GM10266 (cell line): ENCODE results near the gene ABI1.
"Not testable (repeated sequence)": the region's sequence is repeated elsewhere in the genome, so short reads cannot be mapped to it uniquely, and the experiment has no call there.

Source experiments
- DNase-seq: peaks from one replicate; pipeline ENCODE4 v3.0.0; 2012; ENCODE audit errors: extremely low spot score
- TF ChIP-seq, protein P1 (sequence below): IDR thresholded peaks from 2 replicates; pipeline ENCODE4 v1.5.1; 2012; ENCODE audit warnings: mild to moderate bottlenecking, low read depth; ENCODE audit not compliant: control insufficient read depth, insufficient read depth; ENCODE audit errors: missing control alignments

ABI1 gene

DNA sequence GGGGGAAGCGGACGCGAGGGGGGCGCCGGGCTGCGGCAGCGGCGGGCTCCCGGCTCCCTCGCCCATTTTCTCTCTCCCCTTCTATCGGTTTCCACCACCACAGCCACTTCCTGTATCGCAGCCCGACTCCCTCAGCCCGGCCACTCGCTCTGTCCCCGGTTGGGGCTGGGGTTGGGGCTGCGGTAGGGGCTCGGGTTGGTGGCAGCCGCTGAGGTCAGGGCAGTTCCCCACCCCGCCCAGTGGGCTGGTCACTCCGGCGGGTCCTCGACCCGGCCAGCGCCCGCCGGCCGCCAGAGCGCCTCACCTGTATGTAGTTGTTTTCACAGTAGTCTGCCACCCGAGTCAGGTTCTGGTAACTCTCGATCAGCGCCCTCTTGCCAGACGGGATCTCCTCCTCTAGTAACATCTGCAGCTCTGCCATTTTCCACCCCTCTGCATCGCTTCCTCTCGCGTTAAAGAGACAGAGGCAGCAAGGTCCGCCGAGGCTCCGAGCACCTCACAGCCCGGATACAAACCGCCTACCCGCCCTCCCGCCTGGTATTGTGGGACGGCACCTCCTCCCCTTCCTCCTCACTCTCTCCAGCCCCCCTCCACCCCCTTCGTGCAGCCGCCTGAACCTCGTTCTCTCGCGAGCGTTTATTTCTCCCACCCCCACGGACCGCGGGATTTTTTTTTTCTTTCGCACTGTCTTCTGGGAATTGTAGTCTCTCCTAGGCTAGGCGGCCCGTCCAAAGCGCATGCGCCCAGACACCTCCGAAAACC lies at the start of gene ABI1:
ABI1 (minus strand) TSS at position 516 of the 762 bp plus-strand sequence; CDS start at position 421, 95 bp downstream.
- TF ChIP-seq, protein P1, sequence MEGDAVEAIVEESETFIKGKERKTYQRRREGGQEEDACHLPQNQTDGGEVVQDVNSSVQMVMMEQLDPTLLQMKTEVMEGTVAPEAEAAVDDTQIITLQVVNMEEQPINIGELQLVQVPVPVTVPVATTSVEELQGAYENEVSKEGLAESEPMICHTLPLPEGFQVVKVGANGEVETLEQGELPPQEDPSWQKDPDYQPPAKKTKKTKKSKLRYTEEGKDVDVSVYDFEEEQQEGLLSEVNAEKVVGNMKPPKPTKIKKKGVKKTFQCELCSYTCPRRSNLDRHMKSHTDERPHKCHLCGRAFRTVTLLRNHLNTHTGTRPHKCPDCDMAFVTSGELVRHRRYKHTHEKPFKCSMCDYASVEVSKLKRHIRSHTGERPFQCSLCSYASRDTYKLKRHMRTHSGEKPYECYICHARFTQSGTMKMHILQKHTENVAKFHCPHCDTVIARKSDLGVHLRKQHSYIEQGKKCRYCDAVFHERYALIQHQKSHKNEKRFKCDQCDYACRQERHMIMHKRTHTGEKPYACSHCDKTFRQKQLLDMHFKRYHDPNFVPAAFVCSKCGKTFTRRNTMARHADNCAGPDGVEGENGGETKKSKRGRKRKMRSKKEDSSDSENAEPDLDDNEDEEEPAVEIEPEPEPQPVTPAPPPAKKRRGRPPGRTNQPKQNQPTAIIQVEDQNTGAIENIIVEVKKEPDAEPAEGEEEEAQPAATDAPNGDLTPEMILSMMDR = no peak
- peak; percentile 95 for DNase-seq

DNA sequence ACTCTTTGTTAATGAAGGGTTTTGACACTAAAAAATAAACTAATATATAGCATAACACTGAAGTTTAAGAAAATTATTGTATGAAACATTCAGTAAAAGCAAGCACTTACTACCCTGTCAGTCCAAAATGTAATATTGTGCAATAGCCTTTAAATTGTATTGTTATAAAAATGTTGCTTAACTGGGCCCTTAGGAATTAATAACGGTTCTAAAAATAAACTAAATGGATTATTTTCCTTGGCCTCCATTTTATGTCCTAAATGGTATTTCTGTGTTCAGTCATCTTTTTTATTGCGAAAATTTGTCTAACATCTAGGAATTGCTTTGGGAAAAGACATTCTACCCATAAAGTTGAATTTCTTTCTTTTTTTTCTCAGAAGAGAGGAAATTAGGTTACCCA lies 49.0 kb upstream of the ABI1 start:
- DNase-seq = no peak

DNA sequence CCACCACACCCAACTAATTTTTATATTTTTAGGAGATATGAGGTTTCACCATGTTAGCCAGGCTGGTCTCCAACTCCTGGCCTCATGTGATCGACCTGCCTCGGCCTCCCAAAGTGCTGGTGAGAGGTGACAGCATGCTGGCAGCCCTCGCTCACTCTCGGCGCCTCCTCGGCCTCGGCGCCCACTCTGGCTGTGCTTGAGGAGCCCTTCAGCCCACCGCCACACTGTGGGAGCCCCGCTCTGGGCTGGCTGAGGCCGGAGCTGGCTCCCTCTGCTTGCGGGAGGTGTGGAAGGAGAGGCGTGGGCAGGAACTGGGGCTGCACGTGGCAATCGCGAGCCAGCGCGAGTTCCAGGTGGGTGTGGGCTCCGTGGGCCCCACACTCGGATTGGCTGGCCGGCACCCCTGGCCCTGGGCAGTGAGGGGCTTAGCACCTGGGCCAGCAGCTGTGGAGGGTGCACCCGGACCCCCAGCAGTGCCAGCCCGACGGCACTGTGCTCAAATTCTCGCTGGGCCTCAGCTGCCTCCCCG lies 44.6 kb upstream of the ABI1 start:
- DNase-seq = not testable (repeated sequence)

More for the DNA sequence above, 49.0 kb upstream of the ABI1 start:
- TF ChIP-seq, protein P1 = no peak

DNA sequence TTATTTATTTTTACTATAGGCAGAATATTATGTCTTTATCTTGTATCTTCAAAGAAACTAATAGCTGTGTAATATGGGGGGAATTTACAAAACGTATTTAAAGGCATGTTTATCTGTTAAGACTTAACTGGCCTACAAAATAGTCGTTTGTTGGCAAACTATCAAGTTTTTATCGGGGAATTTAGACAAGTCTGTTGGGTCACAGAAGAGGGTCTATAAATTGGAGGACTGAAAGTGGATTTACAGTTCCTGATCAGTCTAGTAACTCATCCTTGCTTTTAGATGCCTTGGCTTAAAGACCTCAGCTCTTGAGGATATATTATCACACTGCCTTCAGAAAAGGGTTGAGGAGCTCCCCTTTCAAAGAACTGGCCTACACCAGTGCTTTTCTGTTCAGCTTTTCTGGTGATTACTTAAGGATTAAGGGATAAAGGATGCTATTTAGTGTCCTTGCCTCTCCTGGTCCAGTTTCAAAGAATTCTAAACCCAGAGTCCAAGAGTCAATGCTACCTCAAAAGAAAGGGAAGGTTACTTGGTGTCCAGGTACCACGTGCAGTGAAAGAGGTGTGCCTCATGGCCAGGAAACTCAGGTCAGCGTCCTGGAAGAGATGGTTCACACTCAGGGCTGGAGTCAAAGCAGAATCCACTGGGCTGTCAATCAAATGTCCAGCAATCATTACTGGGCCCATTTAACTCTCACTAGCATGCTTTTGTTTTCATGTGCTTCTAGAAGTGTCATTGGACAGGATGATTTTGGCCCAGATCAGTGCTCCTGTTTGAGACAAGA lies 42.9 kb upstream of the ABI1 start:
- DNase-seq = no peak
- TF ChIP-seq, protein P1 = no peak

DNA sequence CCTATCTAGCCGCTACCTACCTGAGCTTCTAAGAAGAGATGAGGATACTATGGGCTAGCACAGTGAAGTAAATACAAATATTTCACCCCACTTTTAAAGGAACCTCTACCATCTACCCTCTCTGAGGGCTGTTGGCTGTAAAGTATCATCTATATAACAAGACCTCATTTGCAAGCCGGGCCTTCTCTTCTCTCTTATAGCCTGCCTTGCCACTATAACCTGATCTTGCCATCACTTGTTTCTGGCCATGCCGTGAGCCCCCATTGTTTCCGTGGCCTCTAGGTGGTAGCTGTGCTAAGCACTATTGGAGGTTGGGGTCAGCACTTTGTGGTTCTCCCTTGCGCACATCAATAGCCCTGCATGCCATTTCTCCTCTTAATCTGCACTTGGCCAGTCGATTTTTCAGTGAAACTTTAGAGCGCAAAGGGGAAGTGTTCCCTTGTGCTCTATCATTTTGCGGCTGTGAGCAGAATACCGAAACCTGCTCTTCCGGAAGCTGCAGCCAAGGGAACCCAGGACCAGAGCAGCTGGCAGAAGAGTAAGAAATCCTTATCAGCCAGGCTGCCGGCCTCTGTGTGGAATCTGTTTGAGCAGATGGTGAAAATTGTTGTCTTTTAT lies 31.7 kb upstream of the ABI1 start:
- DNase-seq = not testable (repeated sequence)

DNA sequence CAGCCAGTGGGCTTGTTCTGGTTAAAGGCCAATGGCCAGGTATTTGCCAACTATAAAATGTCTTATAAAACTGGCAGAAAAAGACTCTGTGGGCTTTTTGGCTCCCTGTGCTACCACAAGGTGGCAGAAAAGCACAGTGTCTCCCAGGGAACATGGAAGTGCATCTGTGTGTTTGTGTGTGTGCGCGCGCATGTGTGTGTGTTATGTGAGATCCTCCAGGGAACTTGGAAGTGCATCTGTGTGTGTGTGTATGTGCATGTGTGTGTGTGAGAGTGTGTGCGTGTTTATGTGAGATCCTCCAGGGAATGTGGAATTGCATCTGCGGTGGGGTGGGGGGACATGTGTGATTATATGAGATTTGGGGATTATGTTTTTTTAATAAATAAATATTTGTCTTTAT lies 30.2 kb upstream of the ABI1 start:
- TF ChIP-seq, protein P1 = peak; percentile 57
- no peak for DNase-seq

DNA sequence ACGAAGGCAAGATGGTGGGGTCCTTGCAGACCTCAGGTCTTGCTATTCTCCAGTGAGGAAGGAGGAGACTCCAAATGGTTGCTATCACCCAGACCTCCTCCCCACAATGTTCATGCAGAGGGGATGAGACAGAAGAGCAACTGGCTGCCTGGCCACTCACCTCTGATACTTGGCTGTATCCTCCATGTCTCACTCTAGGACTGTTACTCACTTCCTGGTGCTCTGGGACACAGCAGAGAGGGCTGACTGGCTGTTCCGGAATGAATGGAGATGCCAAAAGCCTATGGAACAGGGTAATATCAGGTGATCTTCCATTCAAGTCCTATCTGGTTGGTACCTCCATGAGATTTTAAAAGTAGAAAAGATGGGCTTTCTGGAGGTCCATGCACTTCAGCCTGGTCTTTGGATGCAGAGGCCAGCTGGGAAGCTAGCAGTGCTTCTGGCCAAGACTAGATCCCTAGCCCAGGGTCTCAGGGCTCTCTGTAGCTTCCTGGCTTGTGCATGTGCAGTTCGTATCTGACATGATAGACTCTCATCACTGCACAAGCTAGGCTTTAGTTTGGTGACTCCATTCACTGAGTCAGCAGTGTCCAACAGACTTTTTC lies 27.0 kb upstream of the ABI1 start:
- TF ChIP-seq, protein P1 = no peak
- DNase-seq = no peak
